ENCODE results near the gene MLH1. TPM values are rescaled to one million over a fixed set of nuclear protein-coding genes. Genes with fewer than 3 reads are reported as not detected.
"Not testable (repeated sequence)": the region's sequence is repeated elsewhere in the genome, so short reads cannot be mapped to it uniquely, and the experiment has no call there.

Gene MLH1
- total RNA-seq, 3 donors from 2014 or later (not counting 1 experiment from before 2014, with no cell fraction given) = 26.9 to 42.6 (median 27.3) TPM

GRCh38 chr3:37041546-37042195 is 48.4 kb downstream of the MLH1 start:
- H3K4me1 Mint-ChIP-seq = peaks cover 0 to 8% of the 10 kb centered on the region in 2 donors
- H3K36me3 ChIP-seq (ENCODE audit: control insufficient read depth, insufficient read depth, low read length) = peaks cover 33% of the 10 kb centered on the region
- no peak for ATAC-seq
- H3K27me3 ChIP-seq (ENCODE audit: control insufficient read depth, insufficient read depth, low read length) = no peaks in the 10 kb centered on the region
- no peaks in the 10 kb centered on the region for H3K27me3 Mint-ChIP-seq (ENCODE audit: low read depth in 2 of 2)
- H3K27ac ChIP-seq (ENCODE audit: low read length) = no peak overlapping the region
- H3K4me3 Mint-ChIP-seq = no peak overlapping the region
- H3K4me3 ChIP-seq (ENCODE audit: low read length) = no peak overlapping the region
- intact Hi-C loops (cut with micrococcal nuclease) = no loop called here
- no peaks in the 10 kb centered on the region for H3K9me3 ChIP-seq (ENCODE audit: control insufficient read depth, insufficient read depth, low read length)
- H3K36me3 Mint-ChIP-seq = peaks cover 13% of the 10 kb centered on the region
- TF ChIP-seq CTCF (IDR thresholded peaks at IDR 0.05) = no peak
- DNase-seq = no peak
- H3K27ac Mint-ChIP-seq = no peak overlapping the region
- WGBS (ENCODE audit: insufficient coverage) = 82% methylated on average over 1 of the region's 1 CpG
- H3K9me3 Mint-ChIP-seq = no peaks in the 10 kb centered on the region
- H3K4me1 ChIP-seq (ENCODE audit: control insufficient read depth, insufficient read depth, low read length) = no peaks in the 10 kb centered on the region

GRCh38 chr3:37042712-37043111 is 49.4 kb downstream of the MLH1 start:
- H3K4me3 Mint-ChIP-seq; intact Hi-C loops (cut with micrococcal nuclease); ATAC-seq; H3K4me1 ChIP-seq (ENCODE audit: control insufficient read depth, insufficient read depth, low read length); H3K9me3 Mint-ChIP-seq; H3K9me3 ChIP-seq (ENCODE audit: control insufficient read depth, insufficient read depth, low read length); DNase-seq; H3K27ac Mint-ChIP-seq; H3K27me3 ChIP-seq (ENCODE audit: control insufficient read depth, insufficient read depth, low read length); H3K27me3 Mint-ChIP-seq (ENCODE audit: low read depth in 2 of 2); H3K4me3 ChIP-seq (ENCODE audit: low read length); H3K27ac ChIP-seq (ENCODE audit: low read length); H3K4me1 Mint-ChIP-seq: not testable (repeated sequence)
- peaks cover 11% of the 10 kb centered on the region for H3K36me3 Mint-ChIP-seq
- peaks cover 42% of the 10 kb centered on the region for H3K36me3 ChIP-seq (ENCODE audit: control insufficient read depth, insufficient read depth, low read length)
- 100% methylated on average over 2 of the region's 3 CpGs for WGBS (ENCODE audit: insufficient coverage)

- H3K27ac ChIP-seq (ENCODE audit: low read length) = no peak overlapping the region
- no peaks in the 10 kb centered on the region for H3K9me3 Mint-ChIP-seq
- intact Hi-C loops (cut with micrococcal nuclease) = no loop called here
- H3K27ac Mint-ChIP-seq = no peak overlapping the region
- TF ChIP-seq CTCF (IDR thresholded peaks at IDR 0.05) = no peak
- DNase-seq (no peak), ATAC-seq (no peak)
- H3K4me1 ChIP-seq (ENCODE audit: control insufficient read depth, insufficient read depth, low read length) = no peaks in the 10 kb centered on the region
- H3K4me3 ChIP-seq (ENCODE audit: low read length) = no peak overlapping the region
- no peaks in the 10 kb centered on the region for H3K27me3 ChIP-seq (ENCODE audit: control insufficient read depth, insufficient read depth, low read length)
- WGBS (ENCODE audit: insufficient coverage) = no CpG with 5 or more reads among the region's 1 CpG
- no peaks in the 10 kb centered on the region for H3K9me3 ChIP-seq (ENCODE audit: control insufficient read depth, insufficient read depth, low read length)
- peaks cover 19% of the 10 kb centered on the region for H3K36me3 Mint-ChIP-seq
- H3K4me3 Mint-ChIP-seq = no peak overlapping the region
- peaks cover 0 to 5% of the 10 kb centered on the region in 2 donors for H3K4me1 Mint-ChIP-seq
- peaks cover 71% of the 10 kb centered on the region for H3K36me3 ChIP-seq (ENCODE audit: control insufficient read depth, insufficient read depth, low read length)
- no peaks in the 10 kb centered on the region for H3K27me3 Mint-ChIP-seq (ENCODE audit: low read depth in 2 of 2)
Measured at GRCh38 chr3:37050282-37050681, 57.0 kb downstream of the MLH1 start.

GRCh38 chr3:37052860-37053259 is 59.5 kb downstream of the MLH1 start:
- H3K9me3 Mint-ChIP-seq = no peaks in the 10 kb centered on the region
- TF ChIP-seq CTCF (IDR thresholded peaks at IDR 0.05) = no peak
- H3K27ac ChIP-seq (ENCODE audit: low read length) = no peak overlapping the region
- no peaks in the 10 kb centered on the region for H3K27me3 ChIP-seq (ENCODE audit: control insufficient read depth, insufficient read depth, low read length)
- peaks cover 7% of the 10 kb centered on the region for H3K36me3 Mint-ChIP-seq
- H3K4me3 Mint-ChIP-seq = no peak overlapping the region
- ATAC-seq (no peak), DNase-seq (no peak)
- no peaks in the 10 kb centered on the region for H3K9me3 ChIP-seq (ENCODE audit: control insufficient read depth, insufficient read depth, low read length)
- peak overlapping the region; percentile 17 to 43 for H3K27ac Mint-ChIP-seq
- H3K4me1 Mint-ChIP-seq = no peaks in the 10 kb centered on the region
- H3K27me3 Mint-ChIP-seq (ENCODE audit: low read depth in 2 of 2) = no peaks in the 10 kb centered on the region
- intact Hi-C loops (cut with micrococcal nuclease) = no loop called here
- peaks cover 77% of the 10 kb centered on the region for H3K36me3 ChIP-seq (ENCODE audit: control insufficient read depth, insufficient read depth, low read length)
- H3K4me1 ChIP-seq (ENCODE audit: control insufficient read depth, insufficient read depth, low read length) = no peaks in the 10 kb centered on the region
- no peak overlapping the region for H3K4me3 ChIP-seq (ENCODE audit: low read length)
